ENCODE measurements around the gene SLC2A11. TPM values are rescaled to one million over a fixed set of nuclear protein-coding genes. Genes with fewer than 3 reads are reported as not detected.

SLC2A11 gene
- total and polyA plus RNA-seq, 2 donors from 2014 or later, result 23.7 to 28.9 TPM

DNA sequence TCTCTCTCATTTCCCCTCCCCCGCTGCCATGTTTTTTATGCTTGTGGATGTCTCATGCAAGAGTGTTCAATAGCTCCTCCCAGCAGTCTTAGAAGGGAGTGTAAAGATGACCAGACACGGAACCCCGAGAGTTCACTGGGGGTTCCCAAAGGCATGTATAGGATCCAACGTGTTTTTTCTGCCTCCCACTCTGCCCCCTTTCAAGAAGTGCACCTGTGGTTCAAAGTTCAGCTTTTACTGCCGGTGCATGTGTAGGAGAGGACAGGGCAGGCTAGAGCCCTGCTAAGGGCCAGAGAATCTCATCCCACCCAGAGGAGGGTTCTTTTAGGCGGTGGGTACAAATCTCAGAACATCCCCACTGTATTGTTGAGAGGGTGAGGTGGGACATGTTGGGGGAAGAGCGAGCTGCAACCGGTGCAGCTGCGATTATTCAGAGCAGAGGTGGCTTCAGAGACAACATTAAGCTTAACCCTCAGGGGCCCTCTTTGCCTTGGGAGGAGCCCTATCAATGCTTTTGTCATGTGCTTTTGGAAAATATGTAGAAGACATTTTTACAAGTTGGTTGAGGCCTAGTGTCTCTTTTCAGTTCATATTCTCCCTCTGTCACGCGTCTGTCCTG is 51.0 kb downstream of the SLC2A11 start:
- H3K4me3 ChIP-seq (ENCODE audit: low read length in 3 of 3), result no peak overlapping the region
- no peak for FAIRE-seq

DNA sequence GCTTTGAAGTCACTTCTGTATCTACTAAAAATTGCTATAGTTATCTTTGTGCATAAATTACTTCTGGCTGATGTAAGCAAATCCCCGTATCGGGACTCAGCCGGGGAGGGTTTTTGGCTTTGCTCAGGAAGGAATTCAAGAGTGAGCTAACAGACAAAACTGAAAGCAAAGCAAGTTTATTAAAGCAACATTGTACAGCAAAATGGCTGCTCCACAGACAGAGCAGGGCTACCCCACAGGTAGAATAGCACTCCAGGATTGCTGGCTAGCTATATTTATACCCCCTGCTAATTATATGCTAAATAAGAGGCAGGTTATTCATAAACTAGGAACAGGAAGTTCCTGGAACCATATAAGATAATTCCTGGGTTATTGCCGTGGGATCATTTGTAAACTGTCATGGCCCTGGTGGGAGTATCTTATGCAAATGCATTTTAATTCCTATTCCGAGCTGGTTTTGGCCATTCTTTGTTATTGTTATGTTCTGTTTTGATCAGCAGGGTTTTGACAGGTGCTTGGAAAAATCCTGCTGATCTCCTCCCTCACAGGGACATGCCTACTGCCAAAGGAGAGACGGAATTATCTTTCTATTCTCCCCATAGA is 51.7 kb downstream of the SLC2A11 start:
- H3K36me3 ChIP-seq (ENCODE audit: control insufficient read depth in 2 of 3, insufficient read depth in 3 of 3, low read length in 3 of 3), result no peaks in the 10 kb centered on the region
- intact Hi-C loops (cut with DNase I), result no loop called here
- TF ChIP-seq, protein P1, sequence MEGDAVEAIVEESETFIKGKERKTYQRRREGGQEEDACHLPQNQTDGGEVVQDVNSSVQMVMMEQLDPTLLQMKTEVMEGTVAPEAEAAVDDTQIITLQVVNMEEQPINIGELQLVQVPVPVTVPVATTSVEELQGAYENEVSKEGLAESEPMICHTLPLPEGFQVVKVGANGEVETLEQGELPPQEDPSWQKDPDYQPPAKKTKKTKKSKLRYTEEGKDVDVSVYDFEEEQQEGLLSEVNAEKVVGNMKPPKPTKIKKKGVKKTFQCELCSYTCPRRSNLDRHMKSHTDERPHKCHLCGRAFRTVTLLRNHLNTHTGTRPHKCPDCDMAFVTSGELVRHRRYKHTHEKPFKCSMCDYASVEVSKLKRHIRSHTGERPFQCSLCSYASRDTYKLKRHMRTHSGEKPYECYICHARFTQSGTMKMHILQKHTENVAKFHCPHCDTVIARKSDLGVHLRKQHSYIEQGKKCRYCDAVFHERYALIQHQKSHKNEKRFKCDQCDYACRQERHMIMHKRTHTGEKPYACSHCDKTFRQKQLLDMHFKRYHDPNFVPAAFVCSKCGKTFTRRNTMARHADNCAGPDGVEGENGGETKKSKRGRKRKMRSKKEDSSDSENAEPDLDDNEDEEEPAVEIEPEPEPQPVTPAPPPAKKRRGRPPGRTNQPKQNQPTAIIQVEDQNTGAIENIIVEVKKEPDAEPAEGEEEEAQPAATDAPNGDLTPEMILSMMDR (IDR thresholded peaks at IDR 0.05; ENCODE audit: borderline replicate concordance, extremely low read depth, insufficient read depth), result no peak
- no peak for FAIRE-seq
- H3K9ac ChIP-seq (ENCODE audit: low read length in 3 of 3), result no peak overlapping the region
- no peaks in the 10 kb centered on the region for H3K27me3 ChIP-seq (ENCODE audit: control insufficient read depth, insufficient read depth, low read length)
- H3K4me1 ChIP-seq (ENCODE audit: control insufficient read depth in 2 of 3, insufficient read depth in 2 of 3, low read depth in 1 of 3, low read length in 3 of 3), result peaks cover 0 to 17% (median 2%) of the 10 kb centered on the region in 3 donors
- H3K27ac ChIP-seq (ENCODE audit: low read depth in 2 of 2, low read length in 2 of 2), result no peak overlapping the region
- peak in 1 of 5 donors; percentile 6 for DNase-seq
- H3K9me3 ChIP-seq (ENCODE audit: control insufficient read depth in 2 of 3, insufficient read depth in 1 of 3, low read length in 3 of 3), result no peaks in the 10 kb centered on the region
- peak overlapping the region in 1 of 3 donors; percentile 39 for H3K4me3 ChIP-seq (ENCODE audit: low read length in 3 of 3)

More for the DNA sequence above, 51.0 kb downstream of the SLC2A11 start:
- Histone ChIP-seq H3K4me1 (ENCODE audit: control insufficient read depth in 2 of 3, insufficient read depth in 2 of 3, low read depth in 1 of 3, low read length in 3 of 3) (peaks cover 0 to 17% (median 2%) of the 10 kb centered on the region in 3 donors), H3K36me3 (ENCODE audit: control insufficient read depth in 2 of 3, insufficient read depth in 3 of 3, low read length in 3 of 3) (no peaks in the 10 kb centered on the region), H3K27me3 (ENCODE audit: control insufficient read depth, insufficient read depth, low read length) (no peaks in the 10 kb centered on the region), H3K9me3 (ENCODE audit: control insufficient read depth in 2 of 3, insufficient read depth in 1 of 3, low read length in 3 of 3) (no peaks in the 10 kb centered on the region), H3K27ac (ENCODE audit: low read depth in 2 of 2, low read length in 2 of 2) (no peak overlapping the region), H3K9ac (ENCODE audit: low read length in 3 of 3) (no peak overlapping the region)
- no peak for DNase-seq
- TF ChIP-seq, protein P1 (IDR thresholded peaks at IDR 0.05; ENCODE audit: borderline replicate concordance, extremely low read depth, insufficient read depth), result no peak
- intact Hi-C loops (cut with DNase I), result no loop called here

DNA sequence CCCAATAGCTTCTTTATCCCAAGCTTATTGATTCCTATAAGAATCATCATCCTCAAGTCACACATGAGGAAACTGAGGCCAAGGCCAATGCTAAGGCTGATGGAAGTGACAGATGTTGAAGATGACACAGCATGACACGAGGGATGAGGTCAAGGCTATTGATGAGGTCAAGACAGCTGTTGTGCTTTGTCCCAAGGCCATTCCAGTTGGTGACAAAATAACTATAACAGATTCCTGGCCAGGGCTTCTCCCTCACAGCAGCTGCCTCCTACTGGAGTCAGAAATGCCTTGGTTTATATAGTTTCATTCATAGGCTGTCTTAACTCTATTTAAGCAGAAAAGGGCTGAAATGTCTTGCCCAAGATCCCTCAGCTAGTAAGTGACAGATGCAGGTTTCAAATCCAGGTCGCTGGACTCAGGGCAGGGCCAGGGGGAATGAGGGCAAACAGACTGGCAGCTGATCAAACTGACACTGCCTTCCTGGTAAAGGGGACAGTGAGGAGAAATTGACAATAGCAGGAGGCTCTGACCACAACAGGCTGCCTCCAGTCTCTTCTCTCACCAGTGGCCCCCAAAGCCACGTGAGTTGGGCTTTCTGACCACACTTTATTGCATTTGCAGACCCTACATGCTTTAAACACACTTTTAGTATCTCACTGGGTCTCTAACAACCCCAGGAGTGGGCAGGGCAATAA is 53.0 kb downstream of the SLC2A11 start:
- Histone ChIP-seq H3K9me3 (ENCODE audit: control insufficient read depth in 2 of 3, insufficient read depth in 1 of 3, low read length in 3 of 3) (no peaks in the 10 kb centered on the region), H3K4me1 (ENCODE audit: control insufficient read depth in 2 of 3, insufficient read depth in 2 of 3, low read depth in 1 of 3, low read length in 3 of 3) (peaks cover 0 to 17% (median 2%) of the 10 kb centered on the region in 3 donors), H3K4me3 (ENCODE audit: low read length in 3 of 3) (no peak overlapping the region), H3K27me3 (ENCODE audit: control insufficient read depth, insufficient read depth, low read length) (no peaks in the 10 kb centered on the region), H3K36me3 (ENCODE audit: control insufficient read depth in 2 of 3, insufficient read depth in 3 of 3, low read length in 3 of 3) (no peaks in the 10 kb centered on the region), H3K9ac (ENCODE audit: low read length in 3 of 3) (no peak overlapping the region), H3K27ac (ENCODE audit: low read depth in 2 of 2, low read length in 2 of 2) (no peak overlapping the region)
- intact Hi-C loops (cut with DNase I), result no loop called here
- peak in 1 of 5 donors; percentile 26 for DNase-seq
- TF ChIP-seq, protein P1 (IDR thresholded peaks at IDR 0.05; ENCODE audit: borderline replicate concordance, extremely low read depth, insufficient read depth), result no peak
- FAIRE-seq, result no peak
